ENCODE measurements around the gene ARL3.
"Not testable (repeated sequence)": the region's sequence is repeated elsewhere in the genome, so short reads cannot be mapped to it uniquely, and the experiment has no call there.

- not testable (repeated sequence) for TF ChIP-seq CTCF (IDR thresholded peaks at IDR 0.05); POLR2A (IDR thresholded peaks at IDR 0.05; ENCODE audit: low read depth)
Measured at GRCh38 chr10:102742313-102742712, 28.1 kb upstream of the ARL3 start.

Measured in esophagus muscularis mucosa (tissue), 3 donors.